GM10847 (cell line): Measurements from ENCODE around the gene PCDH9.

Experiments
- POLR2A ChIP-seq: IDR thresholded peaks from 2 replicates; pipeline ENCODE4 v1.6.1; 2011; ENCODE audit not compliant: insufficient read length; ENCODE audit errors: extremely low read depth

Gene PCDH9

GRCh38 chr13:66627512-66627911, 602.6 kb downstream of the PCDH9 start:
- TF ChIP-seq POLR2A, result no peak

GRCh38 chr13:66624302-66624701, 605.8 kb downstream of the PCDH9 start:
- no peak for TF ChIP-seq POLR2A

- TF ChIP-seq POLR2A, result no peak
Observed at GRCh38 chr13:66623129-66623820, 606.9 kb downstream of the PCDH9 start.

GRCh38 chr13:66618702-66619101, 611.4 kb downstream of the PCDH9 start:
- TF ChIP-seq POLR2A, result no peak

GRCh38 chr13:66617786-66618185, 612.4 kb downstream of the PCDH9 start:
- TF ChIP-seq POLR2A, result no peak

DNA sequence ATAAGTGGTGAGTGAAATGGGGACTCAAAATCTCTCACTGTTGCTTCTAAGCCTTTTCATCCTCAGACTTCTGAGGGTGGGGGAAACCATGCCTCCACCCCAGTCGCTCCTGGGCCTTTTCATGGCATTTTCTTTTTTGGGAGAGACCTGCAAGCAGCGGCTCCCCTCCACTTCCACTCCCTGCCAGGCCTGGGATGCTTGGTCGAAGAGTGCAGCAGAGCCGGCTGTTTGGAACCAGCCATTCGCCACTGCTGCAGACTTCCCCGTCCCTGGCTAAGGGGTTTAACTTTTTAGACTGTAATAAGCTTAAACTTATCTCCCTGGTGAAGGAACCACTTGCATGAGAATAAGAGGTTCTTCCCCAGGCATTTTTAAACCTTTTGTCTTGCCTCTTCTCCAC, 617.2 kb downstream of the PCDH9 start:
- no peak for TF ChIP-seq POLR2A

DNA sequence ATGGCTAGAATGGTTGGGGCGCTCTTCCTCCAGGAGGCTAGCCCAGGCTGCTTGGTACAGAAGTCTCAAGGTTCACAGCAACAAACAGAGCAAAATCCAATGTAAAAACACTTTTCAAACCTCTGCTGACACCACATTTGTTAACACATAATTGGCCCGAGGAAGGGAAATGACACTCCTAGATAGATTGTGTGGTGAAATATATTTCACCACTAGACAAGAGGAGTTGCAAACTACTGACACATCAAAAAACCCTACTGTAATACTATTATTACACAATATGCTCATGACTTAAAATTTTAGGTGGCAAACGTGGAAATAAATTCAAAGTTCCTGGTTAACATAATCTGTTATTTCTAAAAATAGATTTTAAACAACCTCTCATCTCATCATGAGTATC, 643.6 kb downstream of the PCDH9 start:
- no peak for TF ChIP-seq POLR2A

DNA sequence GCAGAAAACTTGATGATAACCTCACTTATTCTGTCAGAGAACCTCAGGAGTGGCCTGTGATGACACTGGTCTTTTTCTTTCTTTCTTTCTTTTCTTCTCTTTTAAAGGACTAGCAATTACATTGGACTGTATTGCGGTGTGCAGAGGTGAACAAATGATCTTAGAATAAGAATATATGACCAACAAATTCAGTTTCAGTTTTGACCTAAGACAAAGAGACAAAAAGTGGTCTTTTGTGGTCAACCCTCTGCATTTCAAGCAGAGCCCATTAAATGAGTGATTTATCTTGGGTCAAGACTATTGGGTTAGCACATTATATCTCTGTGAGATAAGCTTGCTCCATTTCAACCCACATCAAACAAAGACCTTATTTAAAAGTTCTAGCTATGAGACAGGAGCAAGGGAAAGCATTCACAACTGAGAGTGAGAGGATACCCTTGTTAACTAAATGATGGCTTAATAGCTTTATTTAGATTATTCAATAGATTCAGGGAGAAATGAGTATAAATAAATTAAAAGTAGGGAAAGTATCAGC, 644.4 kb downstream of the PCDH9 start:
- TF ChIP-seq POLR2A, result no peak

DNA sequence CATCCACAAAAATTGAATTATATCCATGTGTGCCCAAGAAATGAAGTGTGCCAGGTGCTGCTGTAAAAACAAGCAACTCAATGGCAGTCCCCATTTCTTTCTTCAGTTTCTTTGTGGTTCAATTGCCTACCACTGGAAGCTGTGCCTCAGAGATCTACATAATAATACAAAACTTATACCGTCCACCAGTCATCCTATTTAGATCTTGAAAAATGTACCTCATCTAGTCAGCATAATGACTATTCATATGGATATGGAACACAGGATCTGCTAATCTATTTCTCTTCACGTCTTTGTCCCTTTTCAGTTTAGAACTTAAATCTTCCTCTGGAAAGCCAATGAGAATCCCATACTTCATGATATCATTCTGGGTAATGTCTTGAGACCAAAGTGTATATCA, 648.5 kb downstream of the PCDH9 start:
- TF ChIP-seq POLR2A, result no peak

DNA sequence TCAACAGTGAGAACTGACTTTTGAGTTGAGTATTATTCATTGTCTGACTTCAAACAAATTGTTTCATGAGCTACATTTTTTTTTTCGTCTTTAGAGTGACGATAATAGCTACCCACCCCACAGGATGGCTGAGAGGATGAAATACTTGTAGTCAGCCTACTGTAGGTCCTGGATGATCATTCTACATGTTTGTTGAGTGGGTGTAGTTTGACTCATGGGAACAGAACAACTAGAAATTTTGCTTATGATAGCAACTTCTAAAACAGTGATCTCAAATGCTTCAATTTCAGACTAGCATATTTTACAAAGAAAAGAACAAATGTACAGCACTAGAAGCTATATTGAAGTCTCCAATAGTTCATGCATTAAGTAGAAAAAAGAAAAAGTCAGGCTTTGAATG, 651.8 kb downstream of the PCDH9 start:
- TF ChIP-seq POLR2A, result no peak

DNA sequence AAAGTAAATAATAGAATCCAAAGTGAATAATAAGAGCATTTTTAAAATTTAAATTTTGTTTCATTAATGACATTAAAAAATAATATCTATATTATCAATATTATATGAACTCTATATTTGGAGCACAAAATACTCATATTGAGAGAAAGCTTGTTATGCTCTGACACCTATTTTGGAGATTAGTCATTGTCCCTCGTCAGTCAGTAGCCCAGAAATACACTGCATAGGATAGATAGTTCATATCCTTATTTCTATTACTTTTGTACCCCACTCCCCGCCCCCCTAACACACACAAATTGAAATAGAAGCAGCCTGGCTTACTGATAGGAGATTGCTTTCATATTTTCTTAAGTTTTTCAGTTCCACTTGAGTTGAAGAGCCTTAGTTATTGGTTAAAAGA, 652.8 kb downstream of the PCDH9 start:
- TF ChIP-seq POLR2A, result no peak

GRCh38 chr13:66576381-66576780, 653.8 kb downstream of the PCDH9 start:
- TF ChIP-seq POLR2A, result no peak

DNA sequence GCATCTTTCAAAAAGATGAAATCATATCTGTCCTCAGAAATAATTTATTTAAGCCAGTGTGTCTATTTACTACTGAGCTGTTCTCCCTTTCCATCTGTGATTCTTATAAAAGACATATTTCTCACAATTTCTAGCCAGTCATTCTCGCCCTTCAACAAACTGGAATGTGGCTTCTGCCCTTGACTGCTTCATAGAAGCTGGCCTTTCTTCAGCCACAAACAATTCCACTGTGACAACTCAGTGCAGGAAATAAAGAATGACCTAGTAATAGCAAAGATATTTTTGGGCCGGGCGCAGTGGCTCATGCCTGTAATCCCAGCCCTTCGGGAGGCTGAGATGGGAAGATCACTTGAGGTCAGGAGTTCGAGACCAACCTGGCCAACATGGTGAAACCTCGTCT, 655.5 kb downstream of the PCDH9 start:
- TF ChIP-seq POLR2A, result no peak

DNA sequence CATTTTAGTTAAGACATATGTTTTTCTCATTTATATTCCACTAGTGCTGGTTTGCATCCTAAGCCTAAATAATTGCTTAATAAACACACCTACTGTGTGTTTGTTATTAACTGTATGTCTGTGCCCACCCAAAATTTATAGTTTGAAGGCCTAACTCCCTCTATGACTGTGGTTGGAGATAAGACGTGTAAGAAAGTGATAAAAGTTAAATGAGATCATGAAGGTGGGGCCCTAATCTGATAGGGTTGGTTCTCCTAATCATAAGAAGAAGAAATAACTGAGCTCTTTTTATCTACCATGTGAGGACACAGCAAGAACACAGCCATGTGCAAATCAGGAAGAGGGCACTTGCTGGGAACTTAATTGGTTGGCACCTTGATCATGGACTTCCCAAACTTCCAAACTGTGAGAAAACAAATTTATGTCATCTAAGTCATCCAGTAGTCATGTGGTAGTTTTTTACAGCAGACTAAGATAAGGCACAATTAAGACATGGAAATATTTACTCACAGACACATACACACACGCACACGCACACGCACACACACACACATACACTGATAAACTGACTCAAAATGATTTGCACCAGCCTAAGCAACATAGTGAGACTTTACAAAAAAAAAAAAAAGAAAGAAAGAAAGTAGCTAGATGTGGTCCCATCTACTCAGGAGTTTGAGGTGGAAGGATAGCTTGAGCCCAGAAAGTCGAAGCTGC, 662.1 kb downstream of the PCDH9 start:
- no peak for TF ChIP-seq POLR2A

- no peak for TF ChIP-seq POLR2A
Observed at GRCh38 chr13:66565279-66565678, 664.9 kb downstream of the PCDH9 start.

DNA sequence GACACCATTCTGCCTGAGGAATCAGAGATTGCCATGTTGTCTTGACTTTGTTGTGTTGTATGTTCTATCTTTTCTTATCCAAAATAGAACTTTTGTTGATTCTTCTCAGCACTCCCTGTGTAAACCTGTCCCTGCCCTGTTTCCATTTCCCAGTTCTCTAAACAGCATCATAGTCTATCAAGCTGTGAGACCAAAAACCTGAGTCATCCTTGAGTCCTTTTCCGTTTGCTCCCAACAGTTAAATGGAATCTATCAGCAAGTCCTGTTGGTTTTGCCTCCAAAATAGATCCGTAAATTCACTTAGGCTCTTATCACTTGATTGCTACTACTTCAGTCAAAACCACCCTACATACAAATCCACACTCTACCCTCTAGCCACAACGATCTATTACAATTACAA, 667.1 kb downstream of the PCDH9 start:
- no peak for TF ChIP-seq POLR2A
